PC-9 (cell line): ENCODE measurements around the gene USH2A. TPM values are rescaled to one million over a fixed set of nuclear protein-coding genes. Genes with fewer than 3 reads are reported as not detected.

Experiments used
- BruUV-seq: library from RNA; stranded (reverse); fragments of 400-500 nt; replicated peaks from 2 replicates; lab custom pipeline; 2021; lab: Mats Ljungman, UMichigan
- CTCF ChIA-PET: fragments of 300-600 bp; sonication (Branson Sonifier 250); formaldehyde crosslinking; loops from one replicate; lab custom pipeline; 2022; ENCODE audit warnings: antibody characterized with exemption; lab: Charles Lee
- POLR2A ChIA-PET: fragments of 300-600 bp; sonication (Branson Sonifier 250); formaldehyde crosslinking; loops from one replicate; lab custom pipeline; 2022; ENCODE audit warnings: antibody characterized with exemption; ENCODE audit not compliant: unreplicated experiment; lab: Charles Lee
- DNase-seq, 2 experiments: peaks; one replicate each; pipeline versions ENCODE4 v3.0.0 to v3.0.0-alpha.2; 2015 to 2022; ENCODE audit warnings: mixed read lengths in 1 of 2
- H2AFZ ChIP-seq: fragments of 200-600 bp; sonication (generic); 2 replicates; pipeline ENCODE4 v1.8.1; 2017; ENCODE audit warnings: antibody characterized with exemption
- H3F3A ChIP-seq: fragments of 200-600 bp; sonication (generic); 2 replicates; pipeline ENCODE4 v1.8.1; 2017; ENCODE audit warnings: antibody characterized with exemption, mild to moderate bottlenecking, low read depth; ENCODE audit not compliant: insufficient read depth
- H3K27ac ChIP-seq: fragments of 200-600 bp; sonication (generic); 2 replicates; pipeline ENCODE4 v1.6.1; 2016; ENCODE audit warnings: mixed run types
- H3K27me3 ChIP-seq: fragments of 200-600 bp; sonication (generic); 2 replicates; pipeline ENCODE4 v1.6.1; 2016; ENCODE audit warnings: low read depth, mixed run types; ENCODE audit not compliant: insufficient read depth
- H3K36me3 ChIP-seq: fragments of 200-600 bp; sonication (generic); 2 replicates; pipeline ENCODE4 v1.6.1; 2016; ENCODE audit warnings: low read depth, mixed run types
- H3K4me1 ChIP-seq: fragments of 200-600 bp; sonication (generic); replicated peaks from 2 replicates; pipeline ENCODE4 v1.6.1; 2016; ENCODE audit warnings: mixed run types; ENCODE audit not compliant: insufficient read depth
- H3K4me2 ChIP-seq: fragments of 200-600 bp; sonication (generic); 2 replicates; pipeline ENCODE4 v1.6.1; 2017; ENCODE audit warnings: mixed run types
- H3K4me3 ChIP-seq: fragments of 200-600 bp; sonication (generic); 2 replicates; pipeline ENCODE4 v1.6.1; 2016; ENCODE audit warnings: mixed run types
- H3K79me2 ChIP-seq: fragments of 200-600 bp; sonication (generic); 2 replicates; pipeline ENCODE4 v1.6.1; 2017; ENCODE audit warnings: low read depth, mixed run types
- H3K9me2 ChIP-seq: fragments of 200-600 bp; sonication (generic); 2 replicates; pipeline ENCODE4 v1.8.1; 2017; ENCODE audit warnings: mild to moderate bottlenecking; ENCODE audit not compliant: insufficient read depth
- H3K9me3 ChIP-seq: fragments of 200-600 bp; sonication (generic); 2 replicates; pipeline ENCODE4 v1.8.1; 2016; ENCODE audit warnings: low read depth; ENCODE audit not compliant: insufficient read depth
- H4K20me1 ChIP-seq: fragments of 200-600 bp; sonication (generic); 2 replicates; pipeline ENCODE4 v1.8.1; 2017; ENCODE audit not compliant: insufficient read depth
- CTCF ChIP-seq: fragments of 200-600 bp; sonication (generic); conservative IDR thresholded peaks from 2 replicates; pipeline ENCODE4 v1.6.1; 2017; ENCODE audit warnings: mixed run types, antibody characterized with exemption, mild to moderate bottlenecking, moderate library complexity
- EZH2 ChIP-seq: fragments of 200-600 bp; sonication (generic); IDR thresholded peaks from 2 replicates; pipeline ENCODE4 v1.8.0; 2017; ENCODE audit warnings: antibody characterized with exemption, low read depth
- intact Hi-C: fragments of 100-400 bp; cut with micrococcal nuclease; formaldehyde crosslinking; loops from one replicate; pipeline ENCODE4 v1.10.0; 2022; ENCODE audit not compliant: unreplicated experiment
- total RNA-seq: library from RNA; stranded (reverse); gene quantifications from 2 replicates; pipeline ENCODE4 v1.2.3, GENCODE V29; 2021

Gene USH2A
- total RNA-seq, 1 experiment from 2014 or later, result not detected

- TF ChIP-seq EZH2 (no peak), CTCF (no peak; the same call in 1 of the 2 replicates)
- intact Hi-C loops, result no loop called here
- H4K20me1 ChIP-seq, result no peaks in the 10 kb centered on the region
- DNase-seq, result no peak
- no peak overlapping the region for H3K4me2 ChIP-seq
- H3K27ac ChIP-seq, result no peak overlapping the region
- H3K36me3 ChIP-seq, result no peaks in the 10 kb centered on the region
- H3K4me1 ChIP-seq, result no peaks in the 10 kb centered on the region
- ChIA-PET CTCF (no interaction called here), POLR2A (no interaction called here)
- H3K4me3 ChIP-seq, result no peak overlapping the region
- H3K9me2 ChIP-seq, result no peaks in the 10 kb centered on the region
- BruUV-seq, result no TSS peak
- H3F3A ChIP-seq, result no peaks in the 10 kb centered on the region
- H3K9me3 ChIP-seq, result no peaks in the 10 kb centered on the region
- no peak overlapping the region for H2AFZ ChIP-seq
- no peaks in the 10 kb centered on the region for H3K27me3 ChIP-seq
- H3K79me2 ChIP-seq, result no peaks in the 10 kb centered on the region
These were observed 388.7 kb downstream of the USH2A start for GRCh38 chr1:216034506-216034905.

GRCh38 chr1:216032961-216033614, 390.2 kb downstream of the USH2A start:
- DNase-seq, result no peak
- Histone ChIP-seq H3K36me3 (no peaks in the 10 kb centered on the region), H3K4me3 (no peak overlapping the region), H3K4me1 (no peaks in the 10 kb centered on the region), H2AFZ (no peak overlapping the region), H3K79me2 (no peaks in the 10 kb centered on the region), H3K27me3 (no peaks in the 10 kb centered on the region), H3K27ac (no peak overlapping the region), H3K9me2 (no peaks in the 10 kb centered on the region), H3K4me2 (no peak overlapping the region), H3F3A (no peaks in the 10 kb centered on the region), H4K20me1 (no peaks in the 10 kb centered on the region), H3K9me3 (no peaks in the 10 kb centered on the region)
- intact Hi-C loops, result no loop called here
- ChIA-PET CTCF (no interaction called here), POLR2A (no interaction called here)
- no TSS peak for BruUV-seq
- TF ChIP-seq CTCF (no peak), EZH2 (no peak)

GRCh38 chr1:216032284-216032683, 391.0 kb downstream of the USH2A start:
- intact Hi-C loops, result no loop called here
- no peak overlapping the region for H2AFZ ChIP-seq
- no peaks in the 10 kb centered on the region for H3K9me2 ChIP-seq
- no peak overlapping the region for H3K27ac ChIP-seq
- no peaks in the 10 kb centered on the region for H3K79me2 ChIP-seq
- no peak for DNase-seq
- H3K9me3 ChIP-seq, result no peaks in the 10 kb centered on the region
- no peak for TF ChIP-seq EZH2
- TF ChIP-seq CTCF, result no peak
- no peaks in the 10 kb centered on the region for H3K27me3 ChIP-seq
- BruUV-seq, result no TSS peak
- H3F3A ChIP-seq, result no peaks in the 10 kb centered on the region
- H3K36me3 ChIP-seq, result no peaks in the 10 kb centered on the region
- POLR2A ChIA-PET, result no interaction called here
- no peaks in the 10 kb centered on the region for H3K4me1 ChIP-seq
- no peak overlapping the region for H3K4me3 ChIP-seq
- CTCF ChIA-PET, result no interaction called here
- H3K4me2 ChIP-seq, result no peak overlapping the region
- H4K20me1 ChIP-seq, result no peaks in the 10 kb centered on the region
